HG02840 (cell line): Measurements from ENCODE around the gene SPATA17.

ENCODE experiments used
- ATAC-seq: cut with Tn5 transposase; IDR thresholded peaks from one replicate; pipeline ENCODE4 v1.9.1; 2021; ENCODE audit warnings: mild to moderate bottlenecking, moderate library complexity, moderate number of reproducible peaks; ENCODE audit not compliant: unreplicated experiment, low FRiP score

Gene SPATA17

GRCh38 chr1:217910203-217910602 lies 279.1 kb downstream of the SPATA17 start:
- ATAC-seq: no peak

DNA sequence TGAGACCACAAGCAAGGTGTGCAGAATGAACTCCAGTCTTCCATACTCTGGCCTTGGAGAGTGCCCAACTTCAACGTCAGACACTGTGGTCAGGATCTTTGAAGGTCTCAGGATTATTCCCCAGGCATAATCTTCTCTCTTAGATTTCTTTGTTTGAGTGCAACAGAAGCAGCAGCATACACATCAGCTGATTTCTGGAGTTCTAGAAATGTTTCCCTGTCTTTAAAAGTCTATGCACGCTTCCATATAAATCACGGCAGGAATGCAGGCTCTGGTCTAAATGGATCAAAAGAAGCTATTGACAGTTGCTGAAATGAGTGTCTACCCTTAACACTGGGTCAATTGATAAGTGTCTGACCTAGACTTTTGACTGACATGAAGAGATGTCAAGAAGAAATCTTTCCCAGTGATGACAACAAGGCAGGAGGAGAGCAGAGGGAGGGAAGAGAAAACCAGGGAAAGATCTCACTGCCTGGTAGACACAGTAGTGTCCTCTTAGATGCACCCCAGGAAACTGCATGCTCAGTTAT lies 279.7 kb downstream of the SPATA17 start:
- no peak for ATAC-seq

DNA sequence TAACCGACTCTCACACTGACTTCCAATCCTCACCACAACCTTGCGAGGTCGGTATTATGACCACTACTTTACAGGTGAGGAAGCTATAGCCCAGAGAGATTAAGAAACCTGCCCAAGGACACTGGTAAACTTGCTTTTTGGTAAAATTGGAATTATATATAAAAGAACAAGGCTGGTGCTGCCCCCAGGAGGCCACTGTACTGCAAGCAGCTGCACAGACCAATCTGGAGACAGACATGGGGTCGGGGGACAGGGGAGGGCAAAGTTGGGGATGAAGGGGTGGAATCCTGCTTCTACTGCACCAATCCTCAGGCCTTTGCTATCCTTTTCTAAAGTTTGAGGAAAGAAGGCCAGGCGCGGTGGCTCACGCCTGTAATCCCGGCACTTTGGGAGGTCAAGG lies 280.8 kb downstream of the SPATA17 start:
- ATAC-seq: no peak

DNA sequence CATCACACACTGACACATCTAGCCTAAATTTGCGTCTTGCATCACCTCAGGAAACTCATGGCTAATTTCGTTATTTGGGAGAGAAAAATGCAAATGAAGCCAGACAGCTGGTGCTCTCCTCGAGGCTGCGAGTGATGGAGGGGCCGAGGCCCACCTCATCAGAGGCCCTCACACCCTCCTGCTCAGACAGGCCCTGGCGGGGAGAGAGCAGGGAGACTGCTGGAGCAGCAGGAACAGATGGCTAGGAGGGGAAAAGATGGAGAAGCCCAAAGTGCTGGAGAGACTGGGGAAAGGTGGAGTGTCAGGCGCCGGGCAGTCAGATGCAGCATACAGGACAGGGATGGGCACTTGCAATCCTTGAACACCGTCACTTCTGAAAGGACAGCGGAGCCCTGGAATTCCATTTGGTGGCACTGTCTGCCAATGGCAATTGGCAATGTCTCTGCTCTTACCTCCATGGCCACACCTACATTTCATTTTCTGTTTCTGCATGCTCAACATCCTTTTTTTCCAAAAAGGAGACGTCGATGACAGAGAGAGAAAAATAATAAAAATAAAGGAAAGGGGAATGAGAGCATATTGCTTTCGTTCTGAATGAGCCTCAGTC lies 286.2 kb downstream of the SPATA17 start:
- ATAC-seq: no peak

DNA sequence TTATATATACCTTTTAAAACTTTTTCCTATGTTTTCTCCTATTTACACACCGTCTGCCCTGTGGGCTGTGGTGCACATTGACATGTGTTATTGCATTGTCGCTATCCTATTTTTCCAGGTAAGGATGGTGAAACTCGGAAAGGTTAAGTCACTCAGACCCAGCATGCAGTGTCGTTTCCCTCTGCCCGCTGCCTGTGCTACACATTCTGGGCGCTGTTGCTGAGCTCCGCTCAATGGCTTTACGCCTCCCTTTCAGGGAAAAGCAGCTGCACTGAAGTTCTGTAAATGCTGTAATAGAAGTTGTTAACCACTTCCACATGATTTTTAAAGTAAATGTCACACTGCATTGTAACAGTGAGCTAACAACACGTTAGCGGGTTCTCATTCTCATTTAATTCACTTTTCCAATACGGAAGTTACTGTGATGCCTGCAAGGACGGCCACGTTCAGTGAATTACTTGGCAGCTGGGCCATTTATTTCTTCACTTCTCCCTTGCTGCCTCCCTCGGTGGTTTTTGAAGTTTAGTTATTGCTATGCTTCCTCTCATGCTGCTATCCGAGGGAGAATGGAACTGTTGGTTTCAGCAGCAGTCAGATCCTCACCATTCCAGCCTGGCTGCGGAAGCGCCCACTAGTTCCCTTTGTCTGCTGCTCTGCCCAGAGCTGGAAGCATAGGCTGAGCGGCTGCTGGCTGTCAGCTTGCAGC lies 288.7 kb downstream of the SPATA17 start:
- no peak for ATAC-seq
